ENCODE results near the gene BSND.

The BSND gene

DNA sequence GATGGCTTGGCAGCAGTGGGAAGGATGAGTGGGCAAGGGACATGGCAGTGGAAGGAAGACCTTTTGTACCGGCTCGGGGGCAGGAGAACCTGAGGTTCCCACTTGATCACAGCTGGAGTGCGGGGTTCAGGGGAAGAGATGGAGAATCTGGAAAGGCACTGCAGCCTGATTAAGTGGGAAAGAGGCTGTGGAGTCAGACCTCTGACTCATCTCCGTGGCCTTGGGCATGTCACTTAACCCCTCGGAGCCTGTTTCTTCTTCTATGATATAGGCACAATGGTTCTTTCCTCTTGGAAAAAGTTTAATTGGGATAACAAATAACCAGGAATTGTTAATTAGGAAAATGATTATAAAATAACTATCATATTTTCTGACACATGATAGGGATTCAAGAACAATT is 31.4 kb upstream of the BSND start:
- DNase-seq (ENCODE audit: low spot score), result no peak
- TF ChIP-seq, protein P1, sequence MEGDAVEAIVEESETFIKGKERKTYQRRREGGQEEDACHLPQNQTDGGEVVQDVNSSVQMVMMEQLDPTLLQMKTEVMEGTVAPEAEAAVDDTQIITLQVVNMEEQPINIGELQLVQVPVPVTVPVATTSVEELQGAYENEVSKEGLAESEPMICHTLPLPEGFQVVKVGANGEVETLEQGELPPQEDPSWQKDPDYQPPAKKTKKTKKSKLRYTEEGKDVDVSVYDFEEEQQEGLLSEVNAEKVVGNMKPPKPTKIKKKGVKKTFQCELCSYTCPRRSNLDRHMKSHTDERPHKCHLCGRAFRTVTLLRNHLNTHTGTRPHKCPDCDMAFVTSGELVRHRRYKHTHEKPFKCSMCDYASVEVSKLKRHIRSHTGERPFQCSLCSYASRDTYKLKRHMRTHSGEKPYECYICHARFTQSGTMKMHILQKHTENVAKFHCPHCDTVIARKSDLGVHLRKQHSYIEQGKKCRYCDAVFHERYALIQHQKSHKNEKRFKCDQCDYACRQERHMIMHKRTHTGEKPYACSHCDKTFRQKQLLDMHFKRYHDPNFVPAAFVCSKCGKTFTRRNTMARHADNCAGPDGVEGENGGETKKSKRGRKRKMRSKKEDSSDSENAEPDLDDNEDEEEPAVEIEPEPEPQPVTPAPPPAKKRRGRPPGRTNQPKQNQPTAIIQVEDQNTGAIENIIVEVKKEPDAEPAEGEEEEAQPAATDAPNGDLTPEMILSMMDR (IDR thresholded peaks at IDR 0.05; ENCODE audit: borderline replicate concordance, control extremely low read depth, extremely low read depth, insufficient read depth, missing control alignments), result no peak
- in situ Hi-C loops (cut with MboI; ENCODE audit: low sequenced_read_pairs, unreplicated experiment), result no loop called here

DNA sequence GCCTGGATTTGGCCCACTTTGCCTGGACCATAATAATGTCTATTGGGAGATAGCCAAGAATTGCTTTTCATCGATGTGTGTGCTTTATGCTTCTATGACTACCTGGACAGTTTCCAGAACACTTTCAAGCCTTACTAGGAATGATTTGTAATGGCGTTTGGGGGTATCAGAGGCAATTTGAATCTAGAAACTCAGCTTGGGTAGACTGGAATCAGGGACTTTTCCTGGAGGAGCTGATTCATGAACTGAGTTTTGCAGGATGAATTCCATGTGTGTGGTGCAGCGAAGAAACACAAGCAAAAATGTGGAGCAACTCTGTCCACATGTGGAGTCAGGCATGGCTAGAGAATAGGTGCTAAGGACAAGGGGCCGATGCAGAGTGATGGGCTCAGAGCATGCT is 30.2 kb upstream of the BSND start:
- DNase-seq (ENCODE audit: low spot score), result no peak
- in situ Hi-C loops (cut with MboI; ENCODE audit: low sequenced_read_pairs, unreplicated experiment), result no loop called here
- TF ChIP-seq, protein P1 (IDR thresholded peaks at IDR 0.05; ENCODE audit: borderline replicate concordance, control extremely low read depth, extremely low read depth, insufficient read depth, missing control alignments), result no peak

DNA sequence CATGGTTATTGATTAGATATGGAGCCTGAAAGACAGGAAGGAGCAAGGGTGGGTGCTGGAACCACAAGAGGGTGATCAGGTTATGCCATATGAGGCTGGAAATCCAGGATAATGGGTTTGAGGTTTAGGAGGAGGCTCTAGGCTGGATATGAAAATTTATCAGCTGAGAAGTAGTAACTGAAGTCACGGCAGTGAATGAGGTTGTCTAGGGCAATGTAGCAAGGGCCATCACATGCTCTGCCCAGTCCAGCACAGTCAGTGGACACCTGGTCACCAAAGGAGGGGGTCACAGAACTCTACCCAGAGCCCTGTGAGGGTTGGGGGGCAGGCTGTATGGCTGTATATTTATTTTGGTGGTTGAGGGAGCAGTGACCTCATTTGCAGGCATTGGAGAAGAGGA is 28.9 kb upstream of the BSND start:
- in situ Hi-C loops (cut with MboI; ENCODE audit: low sequenced_read_pairs, unreplicated experiment), result no loop called here
- DNase-seq (ENCODE audit: low spot score), result no peak
- TF ChIP-seq, protein P1 (IDR thresholded peaks at IDR 0.05; ENCODE audit: borderline replicate concordance, control extremely low read depth, extremely low read depth, insufficient read depth, missing control alignments), result no peak

DNA sequence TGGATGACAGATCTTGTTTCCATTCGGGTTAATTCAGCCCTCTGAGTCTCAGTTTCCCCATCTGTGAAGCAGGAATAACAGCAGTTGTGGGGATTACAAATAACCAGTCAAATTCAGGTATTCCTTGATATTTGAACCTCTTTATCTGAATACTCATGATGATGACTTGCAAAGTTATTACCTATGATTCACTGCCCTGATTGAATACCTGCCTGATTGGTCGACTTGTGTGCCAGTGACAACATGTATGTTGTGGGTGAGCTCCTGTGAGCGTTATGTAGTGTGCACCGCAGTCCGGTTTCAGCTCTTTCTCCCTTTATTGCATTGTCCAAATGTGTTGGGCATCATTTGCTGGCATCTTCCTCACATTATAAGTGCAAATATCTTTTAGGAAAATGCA is 27.8 kb upstream of the BSND start:
- in situ Hi-C loops (cut with MboI; ENCODE audit: low sequenced_read_pairs, unreplicated experiment), result no loop called here
- no peak for DNase-seq (ENCODE audit: low spot score)
- TF ChIP-seq, protein P1 (IDR thresholded peaks at IDR 0.05; ENCODE audit: borderline replicate concordance, control extremely low read depth, extremely low read depth, insufficient read depth, missing control alignments), result no peak

DNA sequence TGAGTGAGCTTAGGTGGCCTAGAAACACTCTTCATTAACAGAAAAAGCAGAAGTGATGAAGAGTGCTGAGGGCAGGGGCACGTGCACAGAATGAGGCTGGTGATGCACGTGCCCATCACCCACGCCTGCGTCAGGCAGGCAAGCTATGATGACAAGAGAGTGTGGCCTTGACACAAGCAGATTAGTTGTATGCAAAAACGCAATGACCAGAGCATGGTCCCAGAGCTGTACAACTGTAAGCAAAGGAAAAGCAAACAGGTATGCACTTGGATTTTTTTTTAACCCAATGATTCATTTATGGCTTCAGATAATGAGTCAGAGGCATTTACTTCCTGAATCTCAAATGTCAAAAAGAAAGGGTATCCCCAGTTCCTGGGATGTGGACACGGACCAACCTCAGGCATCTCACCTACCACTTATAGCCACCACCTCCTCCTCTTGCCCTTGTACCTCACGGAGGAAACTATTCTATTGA is 27.4 kb upstream of the BSND start:
- TF ChIP-seq, protein P1 (IDR thresholded peaks at IDR 0.05; ENCODE audit: borderline replicate concordance, control extremely low read depth, extremely low read depth, insufficient read depth, missing control alignments), result no peak
- DNase-seq (ENCODE audit: low spot score), result no peak
- in situ Hi-C loops (cut with MboI; ENCODE audit: low sequenced_read_pairs, unreplicated experiment), result no loop called here

DNA sequence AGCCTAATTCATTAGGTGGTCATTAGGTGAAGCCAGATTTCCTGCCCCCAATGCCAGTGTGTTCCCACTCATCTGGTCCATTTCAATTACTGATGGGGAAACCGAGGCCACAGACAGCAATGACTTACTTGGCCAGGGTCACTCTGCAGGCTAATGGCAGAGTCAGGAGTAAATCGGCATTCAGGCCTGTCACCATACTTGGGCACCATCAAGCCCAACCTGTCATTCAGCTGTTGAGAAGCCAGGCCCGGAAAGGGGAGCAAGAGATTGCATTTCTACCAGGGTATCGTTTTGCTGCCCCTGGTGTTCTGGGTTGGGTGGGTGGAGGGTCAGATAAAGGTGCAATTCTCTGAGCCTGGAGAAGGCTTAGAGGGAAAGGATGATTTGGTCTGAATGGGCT is 26.3 kb upstream of the BSND start:
- TF ChIP-seq, protein P1 (IDR thresholded peaks at IDR 0.05; ENCODE audit: borderline replicate concordance, control extremely low read depth, extremely low read depth, insufficient read depth, missing control alignments), result no peak

More for the DNA sequence above, 26.3 kb upstream of the BSND start:
- DNase-seq (ENCODE audit: low spot score), result no peak
- in situ Hi-C loops (cut with MboI; ENCODE audit: low sequenced_read_pairs, unreplicated experiment), result no loop called here
